Glutamatergic neuron (in vitro differentiated cells): Measurements from ENCODE around the gene TBPL1. TPM values are rescaled to one million over a fixed set of nuclear protein-coding genes. Genes with fewer than 3 reads are reported as not detected.
A peak's percentile ranks its signal among the peaks of the same experiment; 100 is the strongest.
"Not testable (repeated sequence)": the region's sequence is repeated elsewhere in the genome, so short reads cannot be mapped to it uniquely, and the experiment has no call there.

Experiments used
- DNase-seq: peaks from one replicate; pipeline ENCODE4 v3.0.0; 2022
- H3K27ac Mint-ChIP-seq: one replicate; pipeline ENCODE4 v1.8.0; 2020; ENCODE audit warnings: mild to moderate bottlenecking, mixed read lengths, inconsistent platforms; ENCODE audit not compliant: unreplicated experiment
- H3K27me3 Mint-ChIP-seq: one replicate; pipeline ENCODE4 v1.8.0; 2020; ENCODE audit warnings: mild to moderate bottlenecking, moderate library complexity, mixed read lengths, inconsistent platforms; ENCODE audit not compliant: unreplicated experiment
- H3K36me3 Mint-ChIP-seq: one replicate; pipeline ENCODE4 v1.8.0; 2020; ENCODE audit warnings: mild to moderate bottlenecking, mixed read lengths, inconsistent platforms; ENCODE audit not compliant: unreplicated experiment
- H3K4me1 Mint-ChIP-seq: one replicate; pipeline ENCODE4 v1.8.0; 2020; ENCODE audit warnings: mild to moderate bottlenecking, low read depth, mixed read lengths, inconsistent platforms; ENCODE audit not compliant: unreplicated experiment
- H3K4me3 Mint-ChIP-seq: one replicate; pipeline ENCODE4 v1.8.0; 2020; ENCODE audit warnings: mild to moderate bottlenecking, mixed read lengths, inconsistent platforms; ENCODE audit not compliant: unreplicated experiment
- H3K9me3 Mint-ChIP-seq: one replicate; pipeline ENCODE4 v1.8.0; 2020; ENCODE audit warnings: mild to moderate bottlenecking, moderate library complexity, mixed read lengths, inconsistent platforms; ENCODE audit not compliant: unreplicated experiment
- CTCF ChIP-seq: fragments of 200-600 bp; sonication (generic); IDR thresholded peaks from one replicate; pipeline ENCODE4 v1.5.0; 2021; ENCODE audit not compliant: partially characterized antibody, unreplicated experiment
- total RNA-seq: library from RNA; stranded (reverse); fragmentation: NEBNext Ultra II Directional; extraction: Animal tissue kit (Norgen Biotek cat#: 25700); gene quantifications from one replicate; pipeline ENCODE4 v1.2.1, GENCODE V29; 2021; ENCODE audit not compliant: unreplicated experiment

The TBPL1 gene
- total RNA-seq, 1 donor from 2014 or later: 156 TPM

GRCh38 chr6:133977983-133978895, 25.2 kb downstream of the TBPL1 start:
- Mint-ChIP-seq H3K4me1 (peaks cover 37% of the 10 kb centered on the region), H3K36me3 (no peaks in the 10 kb centered on the region)
- TF ChIP-seq CTCF: no peak

GRCh38 chr6:133978896-133979240, 25.8 kb downstream of the TBPL1 start:
- peak overlapping the region; percentile 25 for H3K27ac Mint-ChIP-seq

More at GRCh38 chr6:133977983-133978895, 25.2 kb downstream of the TBPL1 start:
- peak overlapping the region; percentile 9 for H3K4me3 Mint-ChIP-seq
- no peak for DNase-seq
- H3K27me3 Mint-ChIP-seq: no peaks in the 10 kb centered on the region
- H3K27ac Mint-ChIP-seq: peak overlapping the region; percentile 77
- H3K9me3 Mint-ChIP-seq: peaks cover 3% of the 10 kb centered on the region

GRCh38 chr6:133979269-133979963, 26.4 kb downstream of the TBPL1 start:
- H3K27me3 Mint-ChIP-seq, H3K36me3 Mint-ChIP-seq, H3K4me3 Mint-ChIP-seq, H3K9me3 Mint-ChIP-seq, DNase-seq: not testable (repeated sequence)
- peaks cover 32% of the 10 kb centered on the region for H3K4me1 Mint-ChIP-seq
- H3K27ac Mint-ChIP-seq: peak overlapping the region; percentile 25

More at GRCh38 chr6:133978896-133979240, 25.8 kb downstream of the TBPL1 start:
- H3K4me3 Mint-ChIP-seq: no peak overlapping the region
- peaks cover 32% of the 10 kb centered on the region for H3K4me1 Mint-ChIP-seq
- no peaks in the 10 kb centered on the region for H3K36me3 Mint-ChIP-seq
- H3K27me3 Mint-ChIP-seq: peaks cover 2% of the 10 kb centered on the region
- peaks cover 6% of the 10 kb centered on the region for H3K9me3 Mint-ChIP-seq
- no peak for TF ChIP-seq CTCF
- no peak for DNase-seq

- Mint-ChIP-seq H3K9me3 (peaks cover 6% of the 10 kb centered on the region), H3K27me3 (peaks cover 2% of the 10 kb centered on the region), H3K4me1 (peaks cover 30% of the 10 kb centered on the region), H3K36me3 (no peaks in the 10 kb centered on the region), H3K4me3 (no peak overlapping the region), H3K27ac (no peak overlapping the region)
- TF ChIP-seq CTCF: no peak
- no peak for DNase-seq
Observed at GRCh38 chr6:133980168-133980567, 27.1 kb downstream of the TBPL1 start.

- no peak overlapping the region for H3K27ac Mint-ChIP-seq
- DNase-seq: no peak
- no peaks in the 10 kb centered on the region for H3K36me3 Mint-ChIP-seq
- H3K27me3 Mint-ChIP-seq: peaks cover 2% of the 10 kb centered on the region
- H3K4me1 Mint-ChIP-seq: peaks cover 15% of the 10 kb centered on the region
- TF ChIP-seq CTCF: no peak
- peaks cover 8% of the 10 kb centered on the region for H3K9me3 Mint-ChIP-seq
- H3K4me3 Mint-ChIP-seq: no peak overlapping the region
Observed at GRCh38 chr6:133983099-133983939, 30.3 kb downstream of the TBPL1 start.
